OCI-LY3 (cell line): ENCODE results near the gene TCEAL3.
"Not testable (repeated sequence)": the region's sequence is repeated elsewhere in the genome, so short reads cannot be mapped to it uniquely, and the experiment has no call there.

Experiments used
- H2AFZ ChIP-seq: fragments of 200-600, 300-600 bp; shearing (Covaris generic); 2 replicates; pipeline ENCODE4 v1.6.0; 2014; ENCODE audit warnings: antibody characterized with exemption, low read depth, low read length
- H3K27ac ChIP-seq: fragments of 200-600, 300-600 bp; sonication (generic); 2 replicates; pipeline ENCODE4 v1.5.1; 2014; ENCODE audit warnings: mild to moderate bottlenecking, low read length, moderate library complexity, mixed read lengths
- H3K27me3 ChIP-seq: fragments of 200-600, 300-600 bp; sonication (generic); 2 replicates; pipeline ENCODE4 v1.6.1; 2014; ENCODE audit warnings: low read depth, low read length, mixed read lengths
- H3K36me3 ChIP-seq: fragments of 200-600, 300-600 bp; sonication (generic); replicated peaks from 2 replicates; pipeline ENCODE3; 2014; ENCODE audit warnings: low read depth, low read length, mixed read lengths
- H3K4me1 ChIP-seq: fragments of 300-600, 200-600 bp; sonication (generic); 2 replicates; pipeline ENCODE4 v1.6.1; 2014; ENCODE audit warnings: low read length, mixed read lengths
- H3K4me2 ChIP-seq: fragments of 200-600, 300-600 bp; sonication (generic); 2 replicates; pipeline ENCODE4 v1.6.1; 2014; ENCODE audit warnings: low read length, mixed read lengths
- H3K4me3 ChIP-seq: fragments of 300-600, 200-600 bp; sonication (generic); 2 replicates; pipeline ENCODE4 v1.5.1; 2014; ENCODE audit warnings: antibody characterized with exemption, mild to moderate bottlenecking, low read length, moderate library complexity
- H3K79me2 ChIP-seq: fragments of 300-600, 200-600 bp; shearing (Covaris generic); 2 replicates; pipeline ENCODE4 v1.6.1; 2014; ENCODE audit warnings: mild to moderate bottlenecking, low read length, mixed read lengths
- H3K9ac ChIP-seq: fragments of 300-600, 200-600 bp; shearing (Covaris generic); 2 replicates; pipeline ENCODE4 v1.6.0; 2014; ENCODE audit warnings: mild to moderate bottlenecking, low read length, moderate library complexity
- H3K9me3 ChIP-seq: fragments of 200-600, 300-600 bp; shearing (Covaris generic); 2 replicates; pipeline ENCODE4 v1.6.1; 2014; ENCODE audit warnings: low read length, mixed read lengths; ENCODE audit not compliant: insufficient read depth
- H4K20me1 ChIP-seq: fragments of 200-600, 300-600 bp; sonication (generic); 2 replicates; pipeline ENCODE4 v1.6.1; 2016; ENCODE audit warnings: low read length, mixed read lengths; ENCODE audit not compliant: insufficient read depth
- CTCF ChIP-seq: fragments of 200-600, 300-600 bp; sonication (generic); IDR thresholded peaks from 2 replicates; pipeline ENCODE4 v1.5.1; 2014; ENCODE audit warnings: antibody characterized with exemption, low read length, low read depth
- EZH2phosphoT487 ChIP-seq: fragments of 200-600 bp; shearing (Covaris generic); IDR thresholded peaks from 2 replicates; pipeline ENCODE4 v1.6.1; 2018; ENCODE audit warnings: antibody characterized with exemption, mixed run types, low read depth

TCEAL3 gene

GRCh38 chrX:103631145-103631544 is 23.4 kb downstream of the TCEAL3 start:
- Histone ChIP-seq H3K4me3 (no peak overlapping the region), H4K20me1 (no peaks in the 10 kb centered on the region), H3K4me2 (no peak overlapping the region), H3K36me3 (no peaks in the 10 kb centered on the region), H3K9ac (no peak overlapping the region), H3K4me1 (peaks cover 3% of the 10 kb centered on the region; the same call in 1 of the 2 replicates), H3K27me3 (no peaks in the 10 kb centered on the region), H2AFZ (no peak overlapping the region), H3K9me3 (no peaks in the 10 kb centered on the region), H3K27ac (no peak overlapping the region), H3K79me2 (no peaks in the 10 kb centered on the region)
- no peak for TF ChIP-seq EZH2phosphoT487
- TF ChIP-seq CTCF = no peak

- Histone ChIP-seq H3K4me2 (no peak overlapping the region), H3K9ac (no peak overlapping the region), H3K27ac (no peak overlapping the region), H3K27me3 (no peaks in the 10 kb centered on the region), H3K4me3 (no peak overlapping the region), H3K4me1 (no peaks in the 10 kb centered on the region), H4K20me1 (no peaks in the 10 kb centered on the region), H2AFZ (no peak overlapping the region), H3K9me3 (no peaks in the 10 kb centered on the region), H3K36me3 (no peaks in the 10 kb centered on the region), H3K79me2 (no peaks in the 10 kb centered on the region)
- TF ChIP-seq EZH2phosphoT487 = no peak
- TF ChIP-seq CTCF = no peak
These were observed 27.7 kb downstream of the TCEAL3 start for GRCh38 chrX:103635436-103635835.

- H3K36me3 ChIP-seq = no peaks in the 10 kb centered on the region
- no peak overlapping the region for H3K27ac ChIP-seq
- no peak overlapping the region for H3K4me2 ChIP-seq
- TF ChIP-seq CTCF = no peak
- TF ChIP-seq EZH2phosphoT487 = no peak
- H3K9me3 ChIP-seq = no peaks in the 10 kb centered on the region
- H3K4me3 ChIP-seq = no peak overlapping the region
- H3K79me2 ChIP-seq = no peaks in the 10 kb centered on the region
- no peak overlapping the region for H2AFZ ChIP-seq
- H3K4me1 ChIP-seq = no peaks in the 10 kb centered on the region
- no peaks in the 10 kb centered on the region for H4K20me1 ChIP-seq
- H3K9ac ChIP-seq = no peak overlapping the region
- H3K27me3 ChIP-seq = no peaks in the 10 kb centered on the region
These were observed 30.0 kb downstream of the TCEAL3 start for GRCh38 chrX:103637604-103638338.

- not testable (repeated sequence) for H3K4me3 ChIP-seq, H3K27ac ChIP-seq, H4K20me1 ChIP-seq, H3K4me2 ChIP-seq, H3K9ac ChIP-seq, H3K36me3 ChIP-seq, H3K4me1 ChIP-seq, H3K27me3 ChIP-seq, H2AFZ ChIP-seq, H3K79me2 ChIP-seq, H3K9me3 ChIP-seq
These were observed 30.9 kb downstream of the TCEAL3 start for GRCh38 chrX:103638479-103639346.
